IMR-90 (cell line): Measurements from ENCODE around the gene NFAT5.

Experiments
- BHLHE40 ChIP-seq: fragments of 150-350 bp; IDR thresholded peaks from 2 replicates; pipeline ENCODE4 v1.6.1; 2016; ENCODE audit warnings: mild to moderate bottlenecking, low read depth, low read length
- CEBPB ChIP-seq: IDR thresholded peaks from 2 replicates; pipeline ENCODE4 v1.6.1; 2012; ENCODE audit warnings: low read depth, low read length, improper control_type of control experiment
- ELK1 ChIP-seq: fragments of 150-350 bp; IDR thresholded peaks from 2 replicates; pipeline ENCODE4 v1.6.1; 2016; ENCODE audit warnings: low read depth, mild to moderate bottlenecking, low read length, moderate library complexity, borderline replicate concordance
- MAFK ChIP-seq: IDR thresholded peaks from 2 replicates; pipeline ENCODE4 v1.6.1; 2012; ENCODE audit warnings: low read depth, low read length, improper control_type of control experiment
- MAZ ChIP-seq: IDR thresholded peaks from 2 replicates; pipeline ENCODE4 v1.6.1; 2012; ENCODE audit warnings: low read depth, mild to moderate bottlenecking, low read length, improper control_type of control experiment, moderate library complexity, borderline replicate concordance
- MXI1 ChIP-seq: IDR thresholded peaks from 2 replicates; pipeline ENCODE4 v1.6.1; 2012; ENCODE audit warnings: low read depth, mild to moderate bottlenecking, low read length, moderate library complexity, borderline replicate concordance
- NFE2L2 ChIP-seq: fragments of 150-350 bp; IDR thresholded peaks from 2 replicates; pipeline ENCODE4 v1.6.1; 2016; ENCODE audit warnings: low read depth, mild to moderate bottlenecking, low read length
- POLR2A ChIP-seq: IDR thresholded peaks from 2 replicates; pipeline ENCODE4 v1.6.1; 2012; ENCODE audit warnings: mild to moderate bottlenecking, low read depth, low read length
- RAD21 ChIP-seq: IDR thresholded peaks from 2 replicates; pipeline ENCODE4 v1.6.1; 2012; ENCODE audit warnings: low read length, improper control_type of control experiment
- RCOR1 ChIP-seq: IDR thresholded peaks from 2 replicates; pipeline ENCODE4 v1.6.1; 2012; ENCODE audit warnings: mild to moderate bottlenecking, low read length, improper control_type of control experiment; ENCODE audit not compliant: insufficient replicate concordance
- RFX5 ChIP-seq: IDR thresholded peaks from 2 replicates; pipeline ENCODE4 v1.8.0; 2012; ENCODE audit warnings: low read depth, mild to moderate bottlenecking, low read length, moderate library complexity
- SMC3 ChIP-seq: fragments of 150-350 bp; IDR thresholded peaks from 2 replicates; pipeline ENCODE4 v1.6.1; 2016; ENCODE audit warnings: low read depth, mild to moderate bottlenecking, antibody characterized with exemption, low read length, moderate library complexity
- TF ChIP-seq, protein P1 (sequence below): conservative IDR thresholded peaks from 2 replicates; pipeline ENCODE4 v1.5.1; 2012; ENCODE audit warnings: mild to moderate bottlenecking, low read depth, low read length, improper control_type of control experiment
- TF ChIP-seq, protein P2 (sequence below): fragments of 150-350 bp; IDR thresholded peaks from 2 replicates; pipeline ENCODE4 v1.6.1; 2017; ENCODE audit warnings: mild to moderate bottlenecking, antibody characterized with exemption, low read length, low read depth

DNA sequence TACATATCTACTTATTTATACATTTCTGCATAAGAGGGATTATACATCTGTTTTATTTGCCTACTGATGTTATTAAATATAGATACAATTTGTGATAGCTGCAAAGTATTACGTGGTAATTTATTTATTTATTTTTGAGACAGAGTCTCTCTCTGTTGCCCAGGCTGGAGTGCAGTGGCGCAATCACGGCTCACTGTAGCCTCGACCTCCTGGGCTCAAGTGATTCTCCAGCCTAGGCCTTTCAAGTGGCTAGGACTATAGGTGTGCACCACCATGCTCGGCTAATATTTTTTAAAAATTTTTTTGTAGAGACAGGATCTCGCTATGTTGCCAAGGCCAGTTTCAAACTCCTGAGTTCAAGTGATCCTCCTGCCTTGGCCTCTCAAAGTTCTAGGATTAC, 35.5 kb downstream of the NFAT5 start:
- TF ChIP-seq, protein P1, sequence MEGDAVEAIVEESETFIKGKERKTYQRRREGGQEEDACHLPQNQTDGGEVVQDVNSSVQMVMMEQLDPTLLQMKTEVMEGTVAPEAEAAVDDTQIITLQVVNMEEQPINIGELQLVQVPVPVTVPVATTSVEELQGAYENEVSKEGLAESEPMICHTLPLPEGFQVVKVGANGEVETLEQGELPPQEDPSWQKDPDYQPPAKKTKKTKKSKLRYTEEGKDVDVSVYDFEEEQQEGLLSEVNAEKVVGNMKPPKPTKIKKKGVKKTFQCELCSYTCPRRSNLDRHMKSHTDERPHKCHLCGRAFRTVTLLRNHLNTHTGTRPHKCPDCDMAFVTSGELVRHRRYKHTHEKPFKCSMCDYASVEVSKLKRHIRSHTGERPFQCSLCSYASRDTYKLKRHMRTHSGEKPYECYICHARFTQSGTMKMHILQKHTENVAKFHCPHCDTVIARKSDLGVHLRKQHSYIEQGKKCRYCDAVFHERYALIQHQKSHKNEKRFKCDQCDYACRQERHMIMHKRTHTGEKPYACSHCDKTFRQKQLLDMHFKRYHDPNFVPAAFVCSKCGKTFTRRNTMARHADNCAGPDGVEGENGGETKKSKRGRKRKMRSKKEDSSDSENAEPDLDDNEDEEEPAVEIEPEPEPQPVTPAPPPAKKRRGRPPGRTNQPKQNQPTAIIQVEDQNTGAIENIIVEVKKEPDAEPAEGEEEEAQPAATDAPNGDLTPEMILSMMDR = no peak
- no peak for TF ChIP-seq RCOR1
- no peak for TF ChIP-seq BHLHE40
- no peak for TF ChIP-seq POLR2A
- TF ChIP-seq, protein P2, sequence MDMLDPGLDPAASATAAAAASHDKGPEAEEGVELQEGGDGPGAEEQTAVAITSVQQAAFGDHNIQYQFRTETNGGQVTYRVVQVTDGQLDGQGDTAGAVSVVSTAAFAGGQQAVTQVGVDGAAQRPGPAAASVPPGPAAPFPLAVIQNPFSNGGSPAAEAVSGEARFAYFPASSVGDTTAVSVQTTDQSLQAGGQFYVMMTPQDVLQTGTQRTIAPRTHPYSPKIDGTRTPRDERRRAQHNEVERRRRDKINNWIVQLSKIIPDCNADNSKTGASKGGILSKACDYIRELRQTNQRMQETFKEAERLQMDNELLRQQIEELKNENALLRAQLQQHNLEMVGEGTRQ = no peak
- no peak for TF ChIP-seq CEBPB
- no peak for TF ChIP-seq RAD21
- no peak for TF ChIP-seq MAZ
- no peak for TF ChIP-seq SMC3
- no peak for TF ChIP-seq RFX5
- TF ChIP-seq MXI1 = no peak
- TF ChIP-seq NFE2L2 = no peak
- no peak for TF ChIP-seq MAFK
- no peak for TF ChIP-seq ELK1
